HS-27A (cell line): ENCODE measurements around the gene KPNB1.

Experiments used
- DNase-seq: peaks from one replicate; pipeline ENCODE4 v3.0.0-alpha.2; 2012; ENCODE audit warnings: low read depth, missing footprints

KPNB1 gene

DNA sequence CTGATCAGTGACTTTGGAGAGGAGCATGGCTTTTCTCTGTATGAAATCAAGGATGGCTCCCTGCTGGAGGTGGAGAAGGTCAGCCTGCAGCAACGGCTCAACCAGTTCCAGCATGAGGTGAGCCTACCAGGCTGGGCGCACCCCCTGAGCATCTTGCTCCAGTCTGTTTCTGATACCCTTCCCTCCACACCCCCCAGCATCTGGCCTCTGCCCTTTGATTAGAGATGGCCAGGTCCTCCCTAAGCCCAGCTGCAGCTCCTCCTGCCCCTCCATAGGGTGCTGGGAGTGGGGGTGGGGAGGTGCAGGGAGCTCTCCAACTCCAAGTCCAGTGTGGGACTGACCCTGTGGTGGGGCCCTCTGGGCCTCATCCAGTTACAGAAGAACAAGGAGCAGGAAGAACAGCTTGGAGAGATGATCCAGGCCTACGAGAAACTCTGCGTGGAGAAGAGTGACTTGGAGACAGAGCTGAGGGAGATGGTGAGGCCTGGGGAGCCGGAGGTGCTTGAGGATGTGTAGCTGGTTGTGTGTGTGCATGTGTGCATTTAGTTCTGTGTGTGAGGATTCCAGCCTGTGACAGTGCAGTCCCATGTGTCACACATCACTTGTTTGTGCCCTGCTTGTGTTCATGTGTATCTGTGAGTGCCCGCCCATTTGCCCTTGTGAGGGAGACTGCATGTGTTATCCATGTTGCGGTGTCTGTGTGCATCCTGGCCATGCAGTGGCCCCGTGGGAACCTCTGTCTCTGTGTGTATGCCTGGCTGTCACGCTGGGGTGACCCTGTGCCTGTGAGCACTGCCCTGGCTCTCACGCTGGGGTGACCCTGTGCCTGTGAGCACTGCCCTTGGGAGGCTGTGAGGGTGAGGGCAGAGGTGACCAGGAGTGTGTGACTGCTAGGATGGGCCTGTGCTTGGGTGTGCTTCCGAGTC lies 47.3 kb downstream of the KPNB1 start:
- DNase-seq, result no peak

GRCh38 chr17:47697906-47698711 lies 48.4 kb downstream of the KPNB1 start:
- DNase-seq, result no peak

- no peak for DNase-seq
These were observed 49.2 kb downstream of the KPNB1 start for GRCh38 chr17:47698749-47699535.

- no peak for DNase-seq
These were observed 49.8 kb downstream of the KPNB1 start for GRCh38 chr17:47699536-47699840.

DNA sequence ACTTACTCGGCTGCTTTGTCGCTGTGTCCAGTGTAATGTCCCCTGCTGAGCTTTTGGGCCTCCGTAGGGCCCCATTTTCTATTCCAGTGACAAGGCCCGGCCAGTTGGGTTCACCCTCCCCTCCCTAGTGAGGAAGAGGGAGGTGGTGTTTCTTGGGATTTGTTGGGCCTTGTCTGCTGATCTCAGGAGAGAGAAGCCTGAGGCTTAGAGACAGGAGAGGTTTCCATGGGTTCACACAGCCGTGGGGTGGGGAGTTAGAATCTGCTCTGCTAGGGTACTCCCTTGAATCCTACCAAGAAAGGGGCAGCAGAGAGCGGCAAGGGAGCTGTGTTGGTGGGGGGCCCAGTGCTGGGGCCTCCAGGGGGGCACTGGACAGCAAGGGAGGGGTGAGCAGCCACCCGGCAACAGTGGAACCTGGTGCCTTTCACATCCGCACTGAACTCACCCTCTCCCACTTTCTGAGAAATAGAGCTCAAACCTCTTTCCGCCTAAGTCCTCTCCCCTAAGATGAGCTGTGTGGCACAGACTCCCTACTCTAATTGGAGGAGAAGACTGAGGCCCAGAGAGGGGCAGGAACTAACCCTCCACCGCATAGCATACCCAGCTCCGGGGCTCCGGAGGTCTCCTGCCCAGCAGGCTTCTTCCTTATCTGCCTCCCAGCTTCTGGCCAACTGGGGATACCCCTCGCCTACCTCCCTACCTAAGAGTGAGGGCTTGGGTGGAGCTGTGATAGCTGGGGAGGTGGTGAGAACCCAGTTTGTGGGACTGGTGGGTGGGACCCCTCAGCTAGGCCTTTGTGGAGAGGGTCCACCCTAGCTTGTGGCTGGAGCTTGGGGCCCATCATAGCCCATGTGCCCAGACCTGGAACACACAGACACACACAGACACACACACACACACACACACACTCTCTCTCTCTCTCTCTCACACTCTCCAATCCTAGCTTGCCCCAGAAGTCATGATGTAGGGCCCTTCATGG lies 51.0 kb downstream of the KPNB1 start:
- no peak for DNase-seq

DNA sequence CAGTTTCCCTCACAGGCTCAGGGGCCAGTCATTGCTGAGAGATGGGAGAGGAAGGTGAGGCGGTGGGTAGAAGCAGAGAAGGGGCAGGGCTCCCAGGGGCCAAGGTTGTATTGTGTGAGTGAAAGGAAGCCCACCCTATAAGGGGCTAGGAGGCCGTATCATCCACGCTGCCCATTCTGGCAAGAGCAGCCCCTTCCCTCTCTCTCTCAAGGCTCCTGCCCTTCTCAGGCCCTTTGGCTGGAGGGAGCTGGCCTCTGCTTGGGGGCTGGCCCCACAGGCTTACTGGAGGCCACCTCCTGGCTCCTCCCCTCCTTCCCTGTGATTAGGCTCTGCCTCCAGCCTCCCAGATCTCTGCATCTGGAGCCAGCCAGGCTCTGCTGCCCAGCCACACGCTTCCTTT lies 51.9 kb downstream of the KPNB1 start:
- DNase-seq, result no peak

DNA sequence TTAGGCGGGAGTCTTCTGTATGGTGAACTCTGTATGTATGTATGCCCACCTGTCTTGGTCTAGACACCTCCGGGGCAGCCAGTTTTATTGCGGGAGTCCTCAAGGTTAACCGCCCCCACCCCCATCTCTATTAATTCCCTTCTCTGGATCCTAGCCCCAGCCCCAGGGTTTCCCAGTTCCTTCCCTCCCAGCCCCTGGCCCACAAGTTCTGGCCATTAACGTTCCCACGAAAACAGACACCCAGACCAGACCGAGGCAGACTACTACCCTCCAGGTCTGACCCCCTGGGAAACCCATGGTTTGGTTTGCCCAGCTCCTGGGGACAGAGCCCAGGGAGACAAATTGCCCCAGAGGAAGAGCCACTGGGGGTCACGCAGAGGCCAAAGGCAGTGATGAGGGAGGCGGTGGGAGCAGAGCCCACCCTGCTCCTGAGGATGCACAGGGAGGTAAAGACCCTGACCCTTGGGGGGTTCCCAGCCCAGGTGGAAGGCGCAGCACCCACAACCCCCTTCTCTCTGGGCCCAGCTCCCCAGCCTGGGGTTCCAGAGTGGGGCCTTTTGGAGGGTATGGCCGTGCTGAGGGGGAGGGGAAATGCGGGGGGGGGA lies 52.8 kb downstream of the KPNB1 start:
- DNase-seq, result no peak

DNA sequence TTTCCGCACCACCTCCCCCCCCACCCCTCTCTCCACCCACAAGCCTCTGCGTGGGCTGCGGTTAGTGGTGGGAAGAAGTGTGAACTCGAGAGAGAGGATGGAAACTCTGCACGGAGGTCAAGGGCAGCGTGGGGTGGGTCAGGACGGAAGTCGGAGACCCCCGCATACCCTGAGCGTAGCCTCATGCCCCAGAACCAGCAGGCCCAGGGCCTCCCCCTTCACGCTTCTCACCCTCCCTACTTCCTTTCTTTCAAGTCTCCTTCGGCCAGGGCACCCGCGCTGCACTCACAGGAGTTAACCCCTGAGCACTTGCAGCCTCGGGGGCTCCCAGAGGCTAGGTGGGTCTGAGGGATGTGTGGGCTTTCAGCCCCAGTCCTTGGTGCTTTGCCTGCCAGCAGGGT lies 53.5 kb downstream of the KPNB1 start:
- no peak for DNase-seq

- DNase-seq, result no peak
These were observed 54.0 kb downstream of the KPNB1 start for GRCh38 chr17:47703671-47704070.

DNA sequence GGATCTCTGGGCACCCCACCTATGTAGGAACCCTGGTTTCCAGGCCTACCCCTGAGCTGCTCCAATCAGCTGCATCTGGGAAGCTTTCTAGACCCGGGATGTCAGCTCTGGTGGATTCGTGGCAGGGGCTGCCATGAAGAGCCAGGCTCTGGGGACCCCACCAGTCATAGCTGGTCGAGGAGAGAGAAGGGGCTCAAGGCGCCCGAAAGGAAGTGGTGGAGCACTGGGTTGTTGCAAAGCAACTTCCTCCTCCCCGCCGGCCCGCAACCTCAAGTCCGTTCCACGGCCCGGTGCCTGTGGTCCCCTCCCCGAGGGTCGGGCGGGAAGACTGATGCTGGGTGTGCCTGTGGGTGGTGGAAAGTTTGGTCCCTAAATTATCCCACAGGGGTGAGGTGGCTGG lies 54.4 kb downstream of the KPNB1 start:
- DNase-seq, result no peak

GRCh38 chr17:47704736-47705135 lies 55.0 kb downstream of the KPNB1 start:
- no peak for DNase-seq

- no peak for DNase-seq
These were observed 56.1 kb downstream of the KPNB1 start for GRCh38 chr17:47705536-47706530.

DNA sequence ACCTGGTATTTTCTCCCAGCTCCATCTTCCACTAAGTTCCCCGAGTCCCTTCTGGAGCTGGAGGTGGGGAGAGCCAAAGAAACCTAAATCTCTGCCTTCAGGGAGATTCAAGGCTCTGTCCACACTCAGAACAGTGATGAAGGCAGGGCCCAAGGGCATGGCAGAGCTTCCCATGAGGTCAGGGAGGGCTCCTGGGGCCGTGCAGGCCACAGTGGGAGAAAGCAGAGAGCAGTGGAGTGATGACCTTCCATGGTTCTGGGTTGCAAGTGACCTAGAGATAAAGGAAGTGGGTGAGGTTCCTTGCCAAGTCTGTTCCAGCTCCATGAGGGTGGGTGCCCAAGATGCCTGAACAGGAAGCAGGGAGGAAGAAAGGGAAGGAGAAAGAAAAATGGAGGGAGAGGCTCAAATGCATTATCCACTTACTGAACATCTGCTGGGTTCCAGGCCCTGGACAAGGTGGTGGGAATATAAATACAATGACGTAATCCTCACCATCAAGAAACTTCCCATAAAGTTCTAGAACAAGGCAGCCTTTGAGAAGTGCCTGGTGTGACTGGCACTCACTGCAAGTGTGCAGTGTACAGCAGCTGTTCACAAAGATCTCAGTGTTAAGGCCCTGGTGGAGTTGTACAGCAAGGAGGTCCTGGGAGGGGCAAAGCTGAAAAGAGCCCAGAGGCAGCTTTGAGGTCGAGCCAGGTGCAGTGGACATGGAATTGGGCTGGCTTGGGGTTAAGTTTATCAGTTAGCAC lies 57.5 kb downstream of the KPNB1 start:
- DNase-seq, result no peak

GRCh38 chr17:47707884-47708283 lies 58.2 kb downstream of the KPNB1 start:
- DNase-seq, result no peak

GRCh38 chr17:47708312-47708863 lies 58.7 kb downstream of the KPNB1 start:
- no peak for DNase-seq

- DNase-seq, result no peak
These were observed 59.3 kb downstream of the KPNB1 start for GRCh38 chr17:47708864-47709541.

DNA sequence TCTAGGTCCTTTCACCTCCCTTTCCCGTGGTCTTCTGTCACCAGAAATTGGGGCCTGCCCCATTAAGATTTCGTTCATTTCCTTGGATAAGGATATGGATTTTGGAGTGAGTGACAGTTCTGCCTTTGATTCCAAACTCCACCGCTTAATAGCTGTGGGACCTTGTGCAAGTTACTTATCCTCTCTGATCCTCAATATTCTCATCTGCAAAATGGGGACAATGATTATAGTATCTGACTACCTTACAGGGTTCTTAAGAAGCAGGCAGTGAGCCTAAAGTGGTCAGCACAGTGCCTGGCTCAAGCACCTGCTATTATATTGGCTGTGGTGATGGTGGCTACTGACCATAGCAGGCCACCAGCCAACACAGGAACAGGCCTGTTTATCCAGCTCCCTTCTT lies 59.9 kb downstream of the KPNB1 start:
- DNase-seq, result no peak
